KBM-7 (cell line): ENCODE data around the gene RPL13.
A peak's percentile ranks its signal among the peaks of the same experiment; 100 is the strongest.
"Not testable (repeated sequence)": the region's sequence is repeated elsewhere in the genome, so short reads cannot be mapped to it uniquely, and the experiment has no call there.

Experiments used
- DNase-seq: peaks from one replicate; pipeline ENCODE4 v3.0.0-alpha.2; 2015
- in situ Hi-C: fragments of 300-500 bp; cut with MboI; formaldehyde crosslinking; loops from 2 replicates; pipeline ENCODE4 v1.14.3; 2020; ENCODE audit warnings: low sequenced_read_pairs, low pct_unique_long_range_greater_than_20kb, mixed read lengths

The RPL13 gene

DNA sequence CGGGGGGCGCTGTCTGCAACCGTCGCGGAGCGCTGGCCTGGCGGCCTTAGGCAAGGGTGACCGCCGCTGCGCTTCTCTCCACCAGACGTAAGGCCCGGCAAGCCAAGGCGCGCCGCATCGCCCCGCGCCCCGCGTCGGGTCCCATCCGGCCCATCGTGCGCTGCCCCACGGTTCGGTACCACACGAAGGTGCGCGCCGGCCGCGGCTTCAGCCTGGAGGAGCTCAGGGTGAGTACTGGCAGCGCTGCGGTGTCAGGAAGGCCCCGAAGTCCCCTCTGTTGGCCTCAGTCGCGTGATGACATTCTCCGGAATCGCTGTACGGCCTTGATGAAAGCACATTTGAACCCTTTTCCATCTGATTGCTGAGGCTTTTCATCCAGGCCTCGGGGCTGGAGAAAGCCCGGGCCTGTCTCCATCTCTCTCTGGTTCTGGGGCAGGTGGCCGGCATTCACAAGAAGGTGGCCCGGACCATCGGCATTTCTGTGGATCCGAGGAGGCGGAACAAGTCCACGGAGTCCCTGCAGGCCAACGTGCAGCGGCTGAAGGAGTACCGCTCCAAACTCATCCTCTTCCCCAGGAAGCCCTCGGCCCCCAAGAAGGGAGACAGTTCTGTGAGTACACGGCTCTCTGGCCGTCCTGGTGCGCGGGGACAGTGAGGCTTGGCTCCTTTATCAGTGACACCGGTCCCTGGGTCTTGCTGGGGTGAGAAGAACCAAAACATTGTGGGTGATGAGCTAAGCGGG, 831 bp downstream of the RPL13 start:
- in situ Hi-C loops: no loop called here
- DNase-seq: peak; percentile 14

DNA sequence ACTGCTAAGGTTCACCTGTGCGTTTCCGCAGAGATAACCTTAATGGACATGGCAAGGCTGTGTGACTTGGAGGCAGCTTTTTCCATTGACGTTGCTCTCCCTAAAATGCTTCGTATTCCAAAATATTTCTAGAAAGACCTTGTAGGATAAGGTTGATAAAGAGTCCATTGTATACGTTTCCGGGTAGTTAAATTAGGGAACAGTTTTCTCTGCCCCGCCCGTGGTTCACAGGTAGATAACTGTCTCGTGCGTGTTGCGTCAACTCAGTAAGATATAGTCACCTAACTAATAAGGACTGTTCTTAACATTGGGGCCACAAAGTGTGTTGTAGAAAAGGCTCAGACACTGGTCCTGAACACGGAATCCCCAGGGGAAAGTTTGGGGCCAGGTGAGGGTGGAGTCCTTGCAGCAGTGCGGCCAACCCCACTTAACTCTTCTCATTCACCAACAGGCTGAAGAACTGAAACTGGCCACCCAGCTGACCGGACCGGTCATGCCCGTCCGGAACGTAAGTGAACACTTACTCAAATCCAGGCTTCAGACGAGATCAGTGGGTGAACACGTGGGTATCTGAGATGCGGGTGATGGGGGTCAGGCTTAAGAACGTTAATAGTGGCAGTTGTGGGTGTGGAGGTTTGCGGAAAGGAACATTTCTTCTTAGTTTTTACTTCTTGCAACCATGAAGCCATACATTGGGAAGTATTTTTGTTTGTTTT, 1.6 kb downstream of the RPL13 start:
- in situ Hi-C loops: no loop called here
- peak; percentile 14 for DNase-seq

DNA sequence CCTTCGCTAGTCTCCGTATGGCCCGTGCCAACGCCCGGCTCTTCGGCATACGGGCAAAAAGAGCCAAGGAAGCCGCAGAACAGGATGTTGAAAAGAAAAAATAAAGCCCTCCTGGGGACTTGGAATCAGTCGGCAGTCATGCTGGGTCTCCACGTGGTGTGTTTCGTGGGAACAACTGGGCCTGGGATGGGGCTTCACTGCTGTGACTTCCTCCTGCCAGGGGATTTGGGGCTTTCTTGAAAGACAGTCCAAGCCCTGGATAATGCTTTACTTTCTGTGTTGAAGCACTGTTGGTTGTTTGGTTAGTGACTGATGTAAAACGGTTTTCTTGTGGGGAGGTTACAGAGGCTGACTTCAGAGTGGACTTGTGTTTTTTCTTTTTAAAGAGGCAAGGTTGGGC, 2.5 kb downstream of the RPL13 start:
- DNase-seq: peak; percentile 18
- in situ Hi-C loops: no loop called here

DNA sequence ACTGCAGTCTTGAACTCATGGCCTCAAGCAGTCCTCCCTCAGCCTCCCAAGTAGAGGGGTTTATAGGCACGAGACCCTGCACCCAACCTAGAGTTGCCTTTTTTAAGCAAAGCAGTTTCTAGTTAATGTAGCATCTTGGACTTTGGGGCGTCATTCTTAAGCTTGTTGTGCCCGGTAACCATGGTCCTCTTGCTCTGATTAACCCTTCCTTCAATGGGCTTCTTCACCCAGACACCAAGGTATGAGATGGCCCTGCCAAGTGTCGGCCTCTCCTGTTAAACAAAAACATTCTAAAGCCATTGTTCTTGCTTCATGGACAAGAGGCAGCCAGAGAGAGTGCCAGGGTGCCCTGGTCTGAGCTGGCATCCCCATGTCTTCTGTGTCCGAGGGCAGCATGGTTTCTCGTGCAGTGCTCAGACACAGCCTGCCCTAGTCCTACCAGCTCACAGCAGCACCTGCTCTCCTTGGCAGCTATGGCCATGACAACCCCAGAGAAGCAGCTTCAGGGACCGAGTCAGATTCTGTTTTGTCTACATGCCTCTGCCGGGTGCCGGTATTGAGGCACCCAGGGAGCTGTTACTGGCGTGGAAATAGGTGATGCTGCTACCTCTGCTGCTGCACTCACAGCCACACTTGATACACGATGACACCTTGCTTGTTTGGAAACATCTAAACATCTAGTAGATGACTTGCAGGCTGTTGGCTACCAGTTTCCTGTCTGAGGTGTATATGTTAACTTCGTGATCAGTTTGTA, 3.3 kb downstream of the RPL13 start:
- DNase-seq: no peak
- in situ Hi-C loops: no loop called here

DNA sequence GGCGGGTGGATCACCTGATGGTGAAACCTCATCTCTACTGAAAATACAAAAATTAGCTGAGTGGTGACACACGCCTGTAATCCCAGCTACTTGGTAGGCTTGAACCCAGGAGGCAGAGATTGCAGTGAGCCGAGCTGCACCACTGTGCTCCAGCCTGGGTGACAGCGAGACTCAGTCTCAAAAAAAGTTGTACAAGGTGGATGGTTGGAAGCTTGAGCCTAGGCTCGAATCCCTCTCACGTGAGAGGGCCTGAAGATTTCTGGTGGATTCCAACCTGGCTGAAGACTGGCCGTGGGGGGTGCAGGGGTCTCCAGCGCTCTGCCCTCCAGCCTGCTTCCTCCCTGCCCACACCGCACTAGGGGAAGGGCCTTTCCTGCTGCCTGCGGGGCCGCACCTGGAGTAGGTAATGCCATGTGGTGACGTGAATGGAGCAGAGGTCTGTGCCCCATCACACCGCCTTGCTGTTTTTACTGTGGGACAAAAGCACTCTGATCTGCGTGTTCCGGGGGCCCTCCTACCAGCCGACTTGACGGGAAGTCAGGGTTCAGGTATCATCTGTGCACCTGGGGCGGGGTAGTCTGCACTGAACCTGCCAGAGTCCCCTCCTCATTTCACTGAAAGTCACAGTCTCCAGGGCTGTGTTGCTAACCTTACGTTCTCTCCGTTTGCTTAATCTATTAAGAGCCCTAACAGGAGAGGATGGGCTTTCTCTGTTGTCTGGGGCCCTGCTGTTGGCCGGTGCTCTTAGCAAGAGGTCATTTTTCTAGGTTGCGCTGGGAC, 4.2 kb downstream of the RPL13 start:
- in situ Hi-C loops: no loop called here
- peak; percentile 47 for DNase-seq

DNA sequence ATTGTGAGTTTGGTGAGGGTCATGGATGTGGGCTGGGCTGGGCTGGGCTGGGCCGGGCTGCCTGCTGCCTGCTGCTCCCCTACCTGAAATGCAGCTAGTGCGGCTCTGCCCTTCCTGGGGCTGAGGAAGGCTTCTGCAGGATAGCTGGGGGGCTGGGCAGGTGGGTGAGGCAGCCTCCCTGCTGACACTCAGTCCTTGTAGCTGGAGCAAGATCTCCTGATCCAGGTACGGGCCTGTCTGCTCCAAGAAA, 4.7 kb downstream of the RPL13 start:
- no peak for DNase-seq
- in situ Hi-C loops: no loop called here

DNA sequence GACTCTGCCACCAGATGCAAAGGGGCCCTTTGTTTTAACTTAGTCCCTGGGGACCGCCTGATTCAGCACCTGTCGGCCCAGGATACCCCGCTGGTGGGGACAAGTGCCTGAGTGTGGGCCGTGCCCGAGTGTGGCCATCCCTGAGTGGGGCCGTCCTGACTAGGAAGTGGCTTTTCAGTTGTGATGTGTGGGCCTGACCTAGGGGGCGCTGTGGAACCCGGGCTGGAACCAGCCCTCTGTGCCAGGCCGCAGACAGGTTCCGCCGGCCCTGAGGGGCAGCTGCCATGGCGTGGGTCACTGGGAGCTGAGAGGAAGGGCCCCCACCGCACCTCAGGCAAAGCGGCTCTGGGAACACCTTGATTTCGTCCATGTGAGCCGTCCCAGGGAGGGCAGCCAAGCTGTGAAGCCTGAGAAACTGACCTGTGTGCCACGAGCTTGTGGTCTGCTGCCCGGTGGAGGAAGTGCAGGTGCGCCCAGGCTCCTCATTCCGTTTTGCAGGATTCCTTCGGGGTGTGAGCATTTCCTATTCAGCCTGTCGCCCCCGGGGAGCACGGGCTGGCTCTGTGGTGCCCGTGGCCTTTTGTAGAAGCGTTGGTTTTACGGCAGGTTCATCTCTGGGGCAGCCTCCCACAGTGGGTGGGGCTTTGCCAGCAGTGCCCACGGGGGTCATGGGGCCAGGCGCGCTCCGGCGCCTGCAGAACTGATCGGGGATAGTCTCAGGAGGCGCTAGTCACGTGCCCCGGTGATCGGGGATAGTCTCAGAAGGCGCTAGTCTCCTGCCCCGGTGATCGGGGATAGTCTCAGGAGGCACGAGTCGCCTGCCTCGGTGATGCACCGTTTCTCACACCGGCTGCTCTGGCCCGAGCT, 5.3 kb downstream of the RPL13 start:
- DNase-seq: peak; percentile 89
- in situ Hi-C loops: no loop called here

DNA sequence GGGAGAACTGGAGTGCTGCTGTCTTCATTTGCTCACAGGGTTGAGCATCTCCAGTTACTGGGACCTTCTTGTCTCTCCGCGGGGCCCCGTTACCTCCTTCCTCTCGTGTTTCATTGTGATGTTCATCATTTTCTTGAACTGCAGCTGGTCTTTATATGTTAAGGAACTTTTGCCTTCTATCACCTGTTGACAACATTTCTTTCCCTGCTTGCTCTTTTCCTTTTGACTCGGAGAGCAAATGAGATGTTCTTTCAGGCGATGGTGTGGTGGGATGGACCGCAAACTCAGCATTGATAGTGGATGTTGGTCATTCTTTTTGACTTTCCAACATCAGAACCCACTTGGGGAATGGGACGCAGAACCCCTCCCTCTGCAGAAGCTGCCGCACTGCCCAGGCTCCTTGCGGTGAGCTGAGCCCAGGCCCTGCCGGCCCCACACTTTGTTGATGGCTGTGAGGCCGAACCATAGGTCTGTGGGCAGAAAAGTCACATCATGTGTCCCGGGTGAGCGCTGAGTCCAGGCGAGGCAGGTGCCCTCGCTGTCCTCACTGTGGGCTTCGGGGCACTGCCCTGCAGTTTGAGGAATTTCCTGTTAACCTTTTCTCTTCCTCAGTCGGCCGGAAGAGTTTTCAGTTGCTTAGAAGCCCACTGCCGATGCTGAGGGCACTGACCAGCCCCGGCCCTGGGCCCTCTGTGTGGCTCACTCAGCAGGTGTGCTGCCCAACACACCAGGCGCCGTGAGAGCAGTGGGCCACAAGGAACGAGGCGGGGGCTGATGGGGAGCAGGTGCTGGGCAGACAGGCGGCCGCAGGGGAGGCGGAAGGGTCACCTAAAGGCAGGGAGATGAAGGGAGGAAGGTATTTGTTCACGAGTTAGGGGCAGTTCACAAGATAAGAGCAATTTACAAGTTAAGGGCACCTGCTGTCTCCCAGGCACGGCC, 7.4 kb downstream of the RPL13 start:
- no peak for DNase-seq
- in situ Hi-C loops: no loop called here

DNA sequence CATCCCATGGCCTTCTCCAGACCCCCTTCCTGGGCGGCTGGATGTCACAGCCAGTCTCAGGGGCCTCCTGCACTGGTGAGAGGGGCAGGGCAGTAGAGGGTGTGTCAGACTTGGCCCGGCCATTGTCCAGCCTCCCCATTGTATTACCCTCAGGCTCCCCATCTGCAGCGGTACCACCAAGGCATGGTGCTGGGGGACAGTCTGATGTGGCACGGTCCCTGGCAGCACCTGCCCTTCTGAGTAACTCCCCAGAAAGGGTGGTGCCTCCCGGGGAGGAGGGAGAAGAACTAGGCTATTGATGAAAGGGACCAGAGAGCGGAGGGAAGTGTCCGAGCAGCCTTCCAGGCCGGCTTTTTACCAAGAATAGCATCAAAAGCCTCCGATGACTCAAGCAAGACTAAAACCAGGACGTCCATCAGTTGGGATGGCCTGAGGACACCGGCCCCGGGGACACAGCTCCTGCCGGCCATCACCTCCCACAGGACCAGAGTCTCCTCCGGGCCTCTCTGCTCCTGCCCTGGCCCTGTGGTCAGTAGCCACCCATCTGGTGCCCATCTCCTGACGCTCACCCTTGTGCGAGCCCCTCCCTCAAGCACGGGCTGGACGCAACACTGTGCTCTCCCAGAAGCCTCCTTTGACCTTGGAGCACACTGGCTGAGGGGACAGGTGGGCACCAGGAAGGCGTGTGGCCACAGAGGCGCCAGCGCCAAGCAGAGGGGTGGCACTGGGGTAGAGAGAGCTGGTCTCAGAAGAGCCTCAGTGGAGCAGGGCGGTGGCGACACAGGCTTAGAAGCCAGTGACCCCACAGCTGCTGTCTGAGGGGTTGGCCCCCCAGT, 9.2 kb downstream of the RPL13 start:
- DNase-seq: no peak
- in situ Hi-C loops: no loop called here

DNA sequence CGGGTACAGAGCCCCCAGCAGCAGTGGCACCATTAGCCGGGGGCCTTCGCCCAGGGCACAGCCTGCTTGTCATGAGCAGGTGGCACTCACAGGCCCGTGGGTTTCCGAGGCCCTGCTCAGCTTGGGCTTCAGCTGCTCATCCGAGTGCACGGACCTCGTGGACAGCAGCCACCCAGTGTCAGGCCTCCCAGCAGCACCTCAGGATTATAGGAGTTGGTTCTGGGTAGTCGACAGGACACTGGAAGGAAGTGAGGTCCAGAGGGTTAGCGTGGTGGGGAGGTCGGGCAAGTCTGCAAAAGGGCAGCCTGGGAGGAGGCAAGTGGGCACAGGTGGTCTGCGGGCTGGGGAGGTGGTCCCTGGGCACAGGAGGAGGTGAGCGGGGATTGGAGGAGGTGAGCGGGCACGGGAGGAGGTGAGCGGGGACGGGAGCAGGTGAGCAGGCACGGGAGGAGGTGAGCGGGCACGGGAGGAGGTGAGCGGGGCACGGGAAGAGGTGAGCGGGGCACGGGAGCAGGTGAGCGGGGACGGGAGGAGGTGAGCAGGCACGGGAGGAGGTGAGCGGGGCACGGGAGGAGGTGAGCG, 10.0 kb downstream of the RPL13 start:
- no peak for DNase-seq
- in situ Hi-C loops: no loop called here

DNA sequence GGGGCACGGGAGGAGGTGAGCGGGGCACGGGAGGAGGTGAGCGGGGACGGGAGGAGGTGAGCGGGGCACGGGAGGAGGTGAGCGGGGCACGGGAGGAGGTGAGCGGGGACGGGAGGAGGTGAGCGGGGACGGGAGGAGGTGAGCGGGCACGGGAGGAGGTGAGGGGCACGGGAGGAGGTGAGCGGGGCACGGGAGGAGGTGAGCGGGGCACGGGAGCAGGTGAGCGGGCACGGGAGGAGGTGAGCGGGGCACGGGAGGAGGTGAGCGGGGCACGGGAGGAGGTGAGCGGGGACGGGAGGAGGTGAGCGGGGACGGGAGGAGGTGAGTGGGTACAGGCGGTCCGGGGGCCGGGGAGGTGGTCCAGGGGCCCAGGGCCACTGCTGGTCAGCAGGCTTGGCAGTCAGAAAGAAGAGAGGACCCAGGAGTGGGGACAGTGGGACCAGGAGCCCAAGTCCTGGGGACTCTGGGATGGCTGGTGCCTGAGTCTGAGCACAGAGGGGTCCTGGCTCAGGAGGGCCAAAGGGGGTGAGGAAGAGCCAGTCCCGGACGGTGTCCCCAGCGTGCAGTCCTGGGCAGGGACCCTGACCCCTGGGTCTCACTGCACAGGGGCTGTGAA, 10.6 kb downstream of the RPL13 start:
- DNase-seq, in situ Hi-C loops: not testable (repeated sequence)

DNA sequence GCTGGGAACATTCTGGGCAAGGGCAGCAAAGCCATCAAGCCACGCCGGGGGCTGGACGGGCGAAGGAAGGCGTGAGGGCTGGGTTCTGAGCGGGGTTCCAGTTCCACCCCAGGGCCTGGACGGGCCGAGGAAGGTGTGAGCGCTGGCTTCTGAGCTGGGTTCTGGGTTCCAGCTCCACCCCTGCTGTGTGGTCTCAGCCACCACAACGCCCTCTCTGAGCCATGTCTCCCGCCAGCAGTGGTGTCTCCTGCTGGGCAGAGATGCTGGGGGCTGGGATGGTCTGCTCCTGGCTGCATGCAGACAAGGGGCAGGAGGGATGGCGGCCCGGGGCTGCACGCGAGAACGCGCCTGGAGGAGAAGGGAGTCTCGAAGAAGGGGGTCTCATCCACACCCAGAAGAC, 11.2 kb downstream of the RPL13 start:
- no peak for DNase-seq
- in situ Hi-C loops: no loop called here

DNA sequence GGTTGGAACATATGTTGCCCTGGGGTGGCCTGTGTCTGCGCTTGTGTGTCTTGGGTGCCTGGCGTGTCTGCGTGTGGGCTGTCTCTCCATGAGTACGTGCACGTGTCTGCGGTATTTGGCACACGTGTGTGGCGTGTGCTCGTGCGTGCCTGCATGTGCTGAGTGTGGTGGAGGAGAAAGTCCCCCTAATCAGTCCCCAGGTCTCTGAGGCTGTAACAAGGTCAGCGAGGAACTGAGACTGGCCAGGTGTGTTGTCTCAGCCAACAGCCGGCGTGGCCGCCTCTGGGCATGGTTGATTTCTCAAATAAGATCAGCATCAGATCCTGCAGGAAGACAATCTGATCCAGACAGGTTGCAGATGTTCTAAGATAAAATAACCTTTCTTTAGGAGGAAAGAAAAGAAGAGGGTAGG, 11.6 kb downstream of the RPL13 start:
- DNase-seq: no peak
- in situ Hi-C loops: no loop called here

DNA sequence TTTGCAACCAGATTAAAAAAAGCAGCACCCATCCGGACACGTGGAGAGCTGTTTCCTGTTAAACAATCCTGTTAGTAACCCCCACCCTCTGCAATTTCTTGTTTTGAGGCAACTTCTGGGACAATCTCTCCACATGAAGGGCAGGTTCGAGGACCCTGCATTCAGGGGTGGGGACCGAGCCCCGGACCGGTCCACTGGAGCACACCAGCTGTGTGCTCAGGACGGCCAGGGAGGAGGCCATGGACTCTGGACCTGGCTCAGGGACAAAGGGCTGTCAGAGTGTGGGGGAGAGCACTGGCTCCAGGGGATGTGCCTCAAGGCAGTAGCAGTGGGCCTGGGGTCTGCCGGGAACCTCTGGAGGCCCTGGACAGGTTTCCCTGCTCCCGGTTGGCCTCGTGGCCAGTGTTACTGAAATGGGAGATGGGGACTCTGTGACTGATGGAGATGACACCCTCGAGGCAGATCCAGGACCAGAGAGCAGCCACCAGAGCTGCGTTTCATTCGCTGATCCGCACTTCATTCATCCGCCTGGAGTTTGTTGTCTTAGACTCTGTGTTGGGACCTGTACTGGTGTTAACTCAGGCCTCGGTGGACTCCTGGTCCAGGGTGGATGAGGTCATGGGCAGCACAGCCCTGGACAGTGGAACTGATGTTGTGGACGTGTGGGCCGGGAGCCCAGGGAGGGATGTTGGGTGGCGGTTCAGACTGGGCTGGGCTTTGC, 12.2 kb downstream of the RPL13 start:
- in situ Hi-C loops: no loop called here
- peak; percentile 24 for DNase-seq

DNA sequence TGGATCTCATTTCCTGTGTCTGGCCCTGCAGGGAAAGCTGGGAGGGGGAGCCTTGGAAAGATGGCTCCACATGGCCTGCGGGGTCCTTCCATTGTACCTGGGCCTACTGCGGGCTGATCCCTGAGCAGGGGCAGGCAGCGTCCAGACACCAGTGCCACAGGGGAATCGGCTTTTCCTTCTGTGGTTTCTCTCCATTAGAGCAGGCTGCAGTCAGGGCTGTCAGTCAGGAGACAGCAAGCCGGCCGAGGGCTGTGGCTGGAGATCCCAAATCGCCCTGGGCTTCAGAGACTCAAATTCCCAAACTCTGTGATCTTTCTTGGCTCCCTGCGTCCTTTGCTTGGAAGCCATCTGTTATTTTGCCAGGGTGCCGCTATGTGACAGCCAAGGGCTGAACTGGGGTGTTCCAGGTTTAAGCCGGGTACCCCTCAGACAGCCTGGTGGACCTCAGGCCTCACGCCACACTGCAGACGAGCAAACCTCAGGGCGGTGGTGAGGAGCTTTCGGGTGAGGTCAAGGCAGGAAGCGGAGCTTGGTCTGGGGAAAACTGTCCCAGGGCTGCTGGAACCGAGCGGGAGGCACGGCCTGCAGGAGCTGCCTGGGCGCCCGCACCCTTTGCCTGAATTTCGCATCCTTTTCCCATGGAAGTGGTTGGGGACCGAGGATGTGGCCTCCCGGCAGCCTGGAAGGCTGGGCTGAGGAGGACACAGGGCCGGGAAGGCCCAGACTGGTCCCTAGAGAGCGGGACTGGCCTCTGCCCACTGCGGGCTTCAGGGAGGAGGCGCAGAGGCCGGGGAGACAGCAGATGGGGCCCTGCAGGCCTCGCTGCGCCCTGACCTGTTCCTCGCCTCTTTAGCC, 13.6 kb downstream of the RPL13 start:
- no peak for DNase-seq
- in situ Hi-C loops: no loop called here
